ENCODE measurements around the gene TSPAN12.

- TF ChIP-seq CTCF (IDR thresholded peaks at IDR 0.05): no peak
- no peak for TF ChIP-seq POLR2A (IDR thresholded peaks at IDR 0.05)
These were observed 40.1 kb downstream of the TSPAN12 start for GRCh38 chr7:120817851-120818250.

All from ovary (tissue), 3 donors.